IMR-90 (cell line): ENCODE measurements around the gene AQP9. TPM values are rescaled to one million over a fixed set of nuclear protein-coding genes. Genes with fewer than 3 reads are reported as not detected.
A peak's percentile ranks its signal among the peaks of the same experiment; 100 is the strongest.

Source experiments
- ATAC-seq: fragments of 200-7000 bp; cut with Tn5 transposase; 2 replicates; pipeline ENCODE4 v1.9.1; 2020; ENCODE audit warnings: low read depth, mild to moderate bottlenecking, moderate library complexity
- BruUV-seq: library from RNA; stranded (reverse); fragments of 400-500 nt; replicated peaks from 2 replicates; lab custom pipeline; 2021; lab: Mats Ljungman, UMichigan
- CTCF ChIA-PET: fragments of 300-600 bp; formaldehyde crosslinking; extraction: SDS; loops from one replicate; lab custom pipeline; 2021; ENCODE audit warnings: antibody characterized with exemption; lab: Yijun Ruan, JAX
- POLR2A ChIA-PET: fragments of 300-600 bp; sonication (Branson Sonifier 250); formaldehyde crosslinking; loops from one replicate; lab custom pipeline; 2022; ENCODE audit warnings: antibody characterized with exemption; ENCODE audit not compliant: unreplicated experiment; lab: Charles Lee
- DNase-seq: peaks from one replicate; pipeline ENCODE4 v3.0.0; 2013
- H2AFZ ChIP-seq: replicated peaks from 2 replicates; pipeline ENCODE3; 2013; ENCODE audit warnings: low read length, mild to moderate bottlenecking; ENCODE audit not compliant: poor library complexity
- H2AK5ac ChIP-seq: 2 replicates; pipeline ENCODE4 v1.6.1; 2013; ENCODE audit warnings: low read depth, low read length, inconsistent platforms
- H2AK9ac ChIP-seq: replicated peaks from 2 replicates; pipeline ENCODE3; 2013; ENCODE audit warnings: mild to moderate bottlenecking, low read depth, low read length, moderate library complexity; ENCODE audit not compliant: poor library complexity
- H2BK120ac ChIP-seq: 2 replicates; pipeline ENCODE4 v1.6.1; 2013; ENCODE audit warnings: low read depth, low read length, inconsistent platforms
- H2BK15ac ChIP-seq: 3 replicates; pipeline ENCODE4 v1.6.1; 2013; ENCODE audit warnings: low read depth, low read length, inconsistent platforms
- H2BK20ac ChIP-seq: 2 replicates; pipeline ENCODE4 v1.6.1; 2013; ENCODE audit warnings: low read depth, mild to moderate bottlenecking, inconsistent platforms, low read length, moderate library complexity
- H2BK5ac ChIP-seq: 2 replicates; pipeline ENCODE4 v1.6.1; 2013; ENCODE audit warnings: mild to moderate bottlenecking, low read depth, low read length, inconsistent platforms; ENCODE audit not compliant: poor library complexity, severe bottlenecking
- H3K14ac ChIP-seq: replicated peaks from 2 replicates; pipeline ENCODE4 v1.6.1; 2013; ENCODE audit warnings: low read depth, low read length, inconsistent platforms
- H3K18ac ChIP-seq: 2 replicates; pipeline ENCODE4 v1.6.1; 2013; ENCODE audit warnings: low read depth, low read length, control low read depth
- H3K23ac ChIP-seq: 2 replicates; pipeline ENCODE4 v1.6.1; 2013; ENCODE audit warnings: low read depth, low read length, inconsistent platforms
- H3K27ac ChIP-seq: 2 replicates; pipeline ENCODE4 v1.5.1; 2013; ENCODE audit warnings: mild to moderate bottlenecking, control low read depth, low read length; ENCODE audit not compliant: insufficient read depth
- H3K27me3 ChIP-seq: 2 replicates; pipeline ENCODE4 v1.6.1; 2013; ENCODE audit warnings: low read length; ENCODE audit not compliant: control insufficient read depth, insufficient read depth
- H3K36me3 ChIP-seq: 2 replicates; pipeline ENCODE4 v1.6.1; 2013; ENCODE audit warnings: low read length, mixed read lengths; ENCODE audit not compliant: control insufficient read depth, insufficient read depth
- H3K4ac ChIP-seq: 2 replicates; pipeline ENCODE4 v1.6.1; 2013; ENCODE audit warnings: low read depth, low read length, inconsistent platforms
- H3K4me1 ChIP-seq: 2 replicates; pipeline ENCODE4 v1.6.1; 2013; ENCODE audit warnings: low read length, mixed read lengths; ENCODE audit not compliant: control insufficient read depth, insufficient read depth
- H3K4me2 ChIP-seq: 2 replicates; pipeline ENCODE4 v1.6.1; 2013; ENCODE audit warnings: low read depth, mild to moderate bottlenecking, control low read depth, low read length, moderate library complexity
- H3K4me3 ChIP-seq: 2 replicates; pipeline ENCODE4 v1.5.1; 2013; ENCODE audit warnings: low read depth, mild to moderate bottlenecking, control low read depth, low read length, moderate library complexity; ENCODE audit not compliant: insufficient read depth
- H3K56ac ChIP-seq: 2 replicates; pipeline ENCODE4 v1.6.1; 2013; ENCODE audit warnings: low read length, inconsistent platforms; ENCODE audit not compliant: insufficient read depth; ENCODE audit errors: extremely low read depth
- H3K79me1 ChIP-seq, 2 experiments: 2 replicates each; pipeline ENCODE4 v1.6.1; 2013; ENCODE audit warnings: low read length in 2 of 2, inconsistent platforms in 1 of 2, low read depth in 1 of 2
- H3K9ac ChIP-seq: 2 replicates; pipeline ENCODE4 v1.6.1; 2013; ENCODE audit warnings: low read depth, low read length, control low read depth
- H3K9me1 ChIP-seq: 2 replicates; pipeline ENCODE4 v1.6.1; 2013; ENCODE audit warnings: low read length, inconsistent platforms; ENCODE audit not compliant: insufficient read depth
- H3K9me3 ChIP-seq: 2 replicates; pipeline ENCODE4 v1.6.1; 2013; ENCODE audit warnings: low read length; ENCODE audit not compliant: control insufficient read depth, insufficient read depth
- H4K20me1 ChIP-seq: 2 replicates; pipeline ENCODE4 v1.6.1; 2013; ENCODE audit warnings: low read length, inconsistent platforms; ENCODE audit not compliant: insufficient read depth
- H4K5ac ChIP-seq: 2 replicates; pipeline ENCODE4 v1.6.1; 2013; ENCODE audit warnings: mild to moderate bottlenecking, low read depth, low read length, control low read depth
- H4K8ac ChIP-seq, 2 experiments: 2 replicates each; pipeline ENCODE4 v1.6.1; 2013; ENCODE audit warnings: low read depth in 2 of 2, low read length in 2 of 2, control low read depth in 1 of 2, inconsistent platforms in 1 of 2
- H4K91ac ChIP-seq: 2 replicates; pipeline ENCODE4 v1.6.1; 2013; ENCODE audit warnings: low read depth, low read length, inconsistent platforms; ENCODE audit not compliant: insufficient read depth
- BHLHE40 ChIP-seq: fragments of 150-350 bp; IDR thresholded peaks from 2 replicates; pipeline ENCODE4 v1.6.1; 2016; ENCODE audit warnings: mild to moderate bottlenecking, low read depth, low read length
- CHD1 ChIP-seq: IDR thresholded peaks from 2 replicates; pipeline ENCODE4 v1.6.1; 2012; ENCODE audit warnings: low read depth, low read length, improper control_type of control experiment
- ELK1 ChIP-seq: fragments of 150-350 bp; IDR thresholded peaks from 2 replicates; pipeline ENCODE4 v1.6.1; 2016; ENCODE audit warnings: low read depth, mild to moderate bottlenecking, low read length, moderate library complexity, borderline replicate concordance
- FOS ChIP-seq: fragments of 150-350 bp; IDR thresholded peaks from 2 replicates; pipeline ENCODE4 v1.6.1; 2016; ENCODE audit warnings: low read depth, low read length
- MAFK ChIP-seq: IDR thresholded peaks from 2 replicates; pipeline ENCODE4 v1.6.1; 2012; ENCODE audit warnings: low read depth, low read length, improper control_type of control experiment
- MAZ ChIP-seq: IDR thresholded peaks from 2 replicates; pipeline ENCODE4 v1.6.1; 2012; ENCODE audit warnings: low read depth, mild to moderate bottlenecking, low read length, improper control_type of control experiment, moderate library complexity, borderline replicate concordance
- MXI1 ChIP-seq: IDR thresholded peaks from 2 replicates; pipeline ENCODE4 v1.6.1; 2012; ENCODE audit warnings: low read depth, mild to moderate bottlenecking, low read length, moderate library complexity, borderline replicate concordance
- POLR2A ChIP-seq: IDR thresholded peaks from 2 replicates; pipeline ENCODE4 v1.6.1; 2012; ENCODE audit warnings: mild to moderate bottlenecking, low read depth, low read length
- RAD21 ChIP-seq: IDR thresholded peaks from 2 replicates; pipeline ENCODE4 v1.6.1; 2012; ENCODE audit warnings: low read length, improper control_type of control experiment
- RFX5 ChIP-seq: IDR thresholded peaks from 2 replicates; pipeline ENCODE4 v1.8.0; 2012; ENCODE audit warnings: low read depth, mild to moderate bottlenecking, low read length, moderate library complexity
- WGBS, 2 experiments: methylation state at CpG; one replicate each; pipeline versions ENCODE4 v1.1.5 to v1.1.7; 2013; ENCODE audit warnings: missing lambda C conversion rate in 2 of 2; ENCODE audit not compliant: insufficient read length in 1 of 2; ENCODE audit errors: extremely low coverage in 2 of 2; 5-methylcytosine and 5-hydroxymethylcytosine counted together
- dilution Hi-C: fragments of 300-500 bp; cut with HindIII; formaldehyde crosslinking; loops from one replicate; pipeline ENCODE4 v1.14.3; 2018; ENCODE audit warnings: low sequenced_read_pairs; ENCODE audit not compliant: unreplicated experiment
- in situ Hi-C: fragments of 300-500 bp; cut with MboI; formaldehyde crosslinking; loops from 3 replicates; pipeline ENCODE4 v1.14.3; 2019; ENCODE audit warnings: low sequenced_read_pairs, inconsistent platforms, mixed read lengths
- intact Hi-C: fragments of 100-400 bp; cut with micrococcal nuclease; formaldehyde crosslinking; loops from 2 replicates; pipeline ENCODE4 v1.10.0; 2022
- polyA plus RNA-seq, 3 experiments: library from polyadenylated mRNA; depleted of rRNA; stranded (reverse); fragments of >200 nt; gene quantifications; 2 replicates each; pipeline ENCODE4 v1.2.3, GENCODE V29; 2012; ENCODE audit warnings: low replicate concordance in 1 of 3
- total RNA-seq: library from RNA; depleted of rRNA; stranded (reverse); fragments of >200 nt; gene quantifications from 2 replicates; pipeline ENCODE4 v1.2.3, GENCODE V29; 2012

The AQP9 gene
- total and polyA plus RNA-seq, 2 of the 4 experiments (the other 2 are of a cell fraction): not detected

- Histone ChIP-seq H2BK120ac (no peak overlapping the region), H2BK5ac (no peak overlapping the region), H3K9me3 (no peaks in the 10 kb centered on the region), H3K56ac (no peak overlapping the region), H2BK15ac (no peak overlapping the region), H2AFZ (peak overlapping the region; percentile 2), H4K20me1 (no peaks in the 10 kb centered on the region), H3K4me3 (no peak overlapping the region), H2BK20ac (no peak overlapping the region), H3K9me1 (no peaks in the 10 kb centered on the region; the same call in 1 of the 2 replicates), H2AK9ac (no peak overlapping the region), H3K36me3 (no peaks in the 10 kb centered on the region), H3K9ac (no peak overlapping the region), H3K4me1 (no peaks in the 10 kb centered on the region), H4K91ac (no peak overlapping the region), H3K27me3 (peaks cover 10% of the 10 kb centered on the region), H3K27ac (no peak overlapping the region), H3K14ac (no peak overlapping the region), H3K4ac (no peak overlapping the region), H3K79me1 (no peaks in the 10 kb centered on the region), H2AK5ac (no peak overlapping the region), H3K23ac (no peak overlapping the region), H4K5ac (no peak overlapping the region), H4K8ac (no peak overlapping the region), H3K18ac (no peak overlapping the region), H3K4me2 (no peak overlapping the region)
- dilution Hi-C loops: no loop called here
- DNase-seq: no peak
- intact Hi-C loops: no loop called here
- no TSS peak for BruUV-seq
- TF ChIP-seq MAFK (no peak), CHD1 (no peak), MAZ (no peak), POLR2A (no peak), FOS (no peak), MXI1 (no peak), RAD21 (no peak), ELK1 (no peak), BHLHE40 (no peak), RFX5 (no peak)
- WGBS, 2 experiments: no CpG with 5 or more reads among the region's 4 CpGs
- POLR2A ChIA-PET: no interaction called here
- CTCF ChIA-PET: no interaction called here
- in situ Hi-C loops: no loop called here
- ATAC-seq: no peak
Observed at GRCh38 chr15:58163985-58164384, 25.8 kb downstream of the AQP9 start.
